Activated CD8-positive, alpha-beta T cell treated with anti-CD3 and anti-CD28 coated beads, Interleukin-2, amount 10 ng/mL, durations not matched to agents 7 days and 5 days (primary cell): ENCODE measurements around the gene BCL3. TPM values are rescaled to one million over a fixed set of nuclear protein-coding genes. Genes with fewer than 3 reads are reported as not detected.

ENCODE experiments used
- ATAC-seq: fragments of 150-1000 bp; cut with Tn5 transposase; one replicate; pipeline ENCODE4 v1.10.0; 2021; ENCODE audit warnings: moderate library complexity
- CTCF ChIA-PET: fragments of 350-600 bp; sonication (Branson Sonifier 250); formaldehyde crosslinking; loops from one replicate; lab custom pipeline; 2021; ENCODE audit warnings: antibody characterized with exemption; lab: Charles Lee
- POLR2A ChIA-PET: fragments of 350-600 bp; sonication (Branson Sonifier 250); formaldehyde crosslinking; loops from one replicate; lab custom pipeline; 2021; ENCODE audit warnings: antibody characterized with exemption; lab: Charles Lee
- DNase-seq: peaks from one replicate; pipeline ENCODE4 v3.0.0-alpha.2; 2020
- H3K27ac Mint-ChIP-seq: one replicate; pipeline ENCODE4 v1.8.0; 2021; ENCODE audit warnings: mild to moderate bottlenecking, mixed read lengths
- H3K27me3 Mint-ChIP-seq: one replicate; pipeline ENCODE4 v1.8.0; 2021; ENCODE audit warnings: low read depth, mixed read lengths
- H3K36me3 Mint-ChIP-seq: one replicate; pipeline ENCODE4 v1.8.0; 2021; ENCODE audit warnings: low read depth, mixed read lengths
- H3K4me1 Mint-ChIP-seq: one replicate; pipeline ENCODE4 v1.8.0; 2021; ENCODE audit warnings: low read depth, mixed read lengths
- H3K4me3 Mint-ChIP-seq: one replicate; pipeline ENCODE4 v1.8.0; 2021; ENCODE audit warnings: mild to moderate bottlenecking, mixed read lengths
- H3K9me3 Mint-ChIP-seq: one replicate; pipeline ENCODE4 v1.8.0; 2022; ENCODE audit warnings: mixed read lengths; ENCODE audit not compliant: insufficient read depth
- total RNA-seq, 2 experiments: library from RNA; stranded (reverse); gene quantifications; one replicate each; pipeline ENCODE4 v1.2.3, GENCODE V29; 2021

Gene BCL3
- total RNA-seq, 2 experiments from 2014 or later = 22.4 to 25.1 TPM

GRCh38 chr19:44722131-44723121, 26.1 kb upstream of the BCL3 start:
- no peaks in the 10 kb centered on the region for H3K9me3 Mint-ChIP-seq
- H3K4me1 Mint-ChIP-seq = peaks cover 43% of the 10 kb centered on the region
- peaks cover 8% of the 10 kb centered on the region for H3K27me3 Mint-ChIP-seq
- ChIA-PET CTCF (interaction anchor here (0.5 to 7.3 kb wide), 19 partner anchors 7 to 456 kb away, joined by 3 to 455 read pairs (median 6); partner anchors contain the start of genes BLOC1S3, CBLC, NECTIN2 and TRAPPC6A), POLR2A (interaction anchor here (1.3 to 4.5 kb wide), 2 partner anchors 46 to 49 kb away, joined by 4 to 28 read pairs; no protein-coding TSS in a partner anchor)
- peak overlapping the region; percentile 60 for H3K27ac Mint-ChIP-seq
- H3K36me3 Mint-ChIP-seq = no peaks in the 10 kb centered on the region
- ATAC-seq (no peak), DNase-seq (peak; percentile 48)
- peak overlapping the region; percentile 13 for H3K4me3 Mint-ChIP-seq

- CTCF ChIA-PET = interaction anchor here (0.6 to 7.3 kb wide), 44 partner anchors 9 to 455 kb away, joined by 3 to 455 read pairs (median 5); partner anchors contain the start of genes BCL3, BLOC1S3, CBLC and CEACAM19
- H3K27me3 Mint-ChIP-seq = peaks cover 6% of the 10 kb centered on the region
- H3K9me3 Mint-ChIP-seq = no peaks in the 10 kb centered on the region
- H3K4me3 Mint-ChIP-seq = peak overlapping the region; percentile 20
- POLR2A ChIA-PET = interaction anchor here (1.0 to 4.5 kb wide), 4 partner anchors 26 to 48 kb away, joined by 4 to 28 read pairs (median 8); partner anchors contain the start of gene BCL3
- no peak overlapping the region for H3K27ac Mint-ChIP-seq
- H3K4me1 Mint-ChIP-seq = peaks cover 50% of the 10 kb centered on the region
- DNase-seq (no peak), ATAC-seq (peak; percentile 67)
- H3K36me3 Mint-ChIP-seq = no peaks in the 10 kb centered on the region
Measured at GRCh38 chr19:44723299-44723951, 25.1 kb upstream of the BCL3 start.

GRCh38 chr19:44723952-44724319, 24.6 kb upstream of the BCL3 start:
- Mint-ChIP-seq H3K4me3 (no peak overlapping the region), H3K4me1 (peaks cover 50% of the 10 kb centered on the region), H3K36me3 (no peaks in the 10 kb centered on the region), H3K9me3 (no peaks in the 10 kb centered on the region), H3K27me3 (peaks cover 3% of the 10 kb centered on the region), H3K27ac (no peak overlapping the region)
- DNase-seq = peak; percentile 83
- POLR2A ChIA-PET = interaction anchor here (0.6 to 4.5 kb wide), 5 partner anchors 24 to 47 kb away, joined by 3 to 28 read pairs (median 7); partner anchors contain the start of gene BCL3
- CTCF ChIA-PET = interaction anchor here (0.6 to 7.3 kb wide), 44 partner anchors 9 to 455 kb away, joined by 3 to 455 read pairs (median 5); partner anchors contain the start of genes BCL3, BLOC1S3, CBLC and CEACAM19
- peak; percentile 94 for ATAC-seq

DNA sequence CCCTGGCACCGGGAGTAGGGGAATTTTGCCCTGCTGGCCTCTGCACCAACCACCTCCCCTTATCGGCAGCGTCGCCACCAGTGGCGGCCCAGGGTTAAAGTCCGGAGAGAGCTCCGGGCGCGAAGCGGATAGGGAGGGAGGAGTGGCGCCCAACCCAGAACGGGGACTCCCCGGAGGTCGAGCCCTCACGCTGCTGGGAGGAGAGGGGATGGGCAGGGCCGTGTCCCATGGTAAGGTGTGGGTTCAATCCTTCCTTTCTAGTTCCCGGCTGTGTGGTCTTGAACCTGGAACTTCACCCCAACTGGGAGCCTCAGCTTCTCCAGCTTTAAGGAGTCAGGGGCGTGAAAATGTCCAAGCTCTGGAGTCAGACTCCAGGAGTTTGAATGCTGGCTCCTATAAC, 23.3 kb upstream of the BCL3 start:
- Mint-ChIP-seq H3K36me3 (no peaks in the 10 kb centered on the region), H3K4me1 (peaks cover 50% of the 10 kb centered on the region), H3K27me3 (no peaks in the 10 kb centered on the region), H3K9me3 (no peaks in the 10 kb centered on the region), H3K4me3 (no peak overlapping the region), H3K27ac (no peak overlapping the region)
- POLR2A ChIA-PET = interaction anchor here (0.6 to 4.5 kb wide), 3 partner anchors 28 to 46 kb away, joined by 3 to 28 read pairs (median 3); no protein-coding TSS in a partner anchor
- DNase-seq (no peak), ATAC-seq (no peak)
- CTCF ChIA-PET = interaction anchor here (1.4 to 7.3 kb wide), 8 partner anchors 11 to 70 kb away, joined by 4 to 455 read pairs (median 20); partner anchors contain the start of gene CBLC

DNA sequence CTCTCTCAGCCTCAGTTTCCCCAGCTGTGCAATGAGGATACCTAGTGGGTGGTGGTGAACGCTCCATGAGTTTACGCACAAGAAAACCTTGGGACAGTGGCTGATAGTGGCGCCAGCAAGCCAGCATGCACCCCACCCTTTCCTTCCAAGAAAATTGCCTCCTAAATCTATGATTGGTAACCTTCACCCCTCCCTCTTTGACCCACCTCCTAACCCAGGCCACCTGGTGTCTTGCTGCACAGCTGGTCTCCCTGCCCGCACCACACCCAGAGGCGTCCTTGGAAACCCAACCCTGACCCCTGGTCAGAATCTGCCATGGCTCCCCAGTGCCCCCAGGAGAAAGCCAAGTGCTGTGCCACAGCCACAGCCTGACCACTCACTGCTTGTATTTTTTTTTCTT, 22.8 kb upstream of the BCL3 start:
- H3K36me3 Mint-ChIP-seq = no peaks in the 10 kb centered on the region
- peaks cover 50% of the 10 kb centered on the region for H3K4me1 Mint-ChIP-seq
- ChIA-PET POLR2A (interaction anchor here (0.6 to 4.5 kb wide), 2 partner anchors 28 to 45 kb away, joined by 3 to 28 read pairs; no protein-coding TSS in a partner anchor), CTCF (interaction anchor here (1.4 to 7.3 kb wide), 4 partner anchors 12 to 58 kb away, joined by 4 to 455 read pairs (median 54); partner anchors contain the start of gene CBLC)
- H3K4me3 Mint-ChIP-seq = no peak overlapping the region
- H3K27me3 Mint-ChIP-seq = no peaks in the 10 kb centered on the region
- ATAC-seq (no peak), DNase-seq (no peak)
- no peaks in the 10 kb centered on the region for H3K9me3 Mint-ChIP-seq
- H3K27ac Mint-ChIP-seq = no peak overlapping the region

- H3K27me3 Mint-ChIP-seq = no peaks in the 10 kb centered on the region
- ATAC-seq = no peak
- no peaks in the 10 kb centered on the region for H3K36me3 Mint-ChIP-seq
- H3K9me3 Mint-ChIP-seq = no peaks in the 10 kb centered on the region
- ChIA-PET CTCF (interaction anchor here (1.4 to 7.3 kb wide), 3 partner anchors 29 to 58 kb away, joined by 4 to 455 read pairs (median 79); partner anchors contain the start of gene CBLC), POLR2A (no interaction called here)
- H3K4me3 Mint-ChIP-seq = no peak overlapping the region
- no peak for DNase-seq
- no peak overlapping the region for H3K27ac Mint-ChIP-seq
- H3K4me1 Mint-ChIP-seq = peaks cover 47% of the 10 kb centered on the region
Measured at GRCh38 chr19:44726465-44726864, 22.0 kb upstream of the BCL3 start.

- Mint-ChIP-seq H3K9me3 (no peaks in the 10 kb centered on the region), H3K27me3 (no peaks in the 10 kb centered on the region), H3K27ac (no peak overlapping the region), H3K4me1 (peaks cover 30% of the 10 kb centered on the region), H3K36me3 (no peaks in the 10 kb centered on the region), H3K4me3 (no peak overlapping the region)
- POLR2A ChIA-PET = no interaction called here
- ATAC-seq (no peak), DNase-seq (no peak)
- CTCF ChIA-PET = interaction anchor here (1.0 to 3.0 kb wide), 5 partner anchors 39 to 118 kb away, joined by 3 to 32 read pairs (median 3); partner anchors contain the start of gene NECTIN2
Measured at GRCh38 chr19:44728178-44728577, 20.3 kb upstream of the BCL3 start.

GRCh38 chr19:44729516-44730033, 18.9 kb upstream of the BCL3 start:
- Mint-ChIP-seq H3K4me3 (no peak overlapping the region), H3K4me1 (peaks cover 16% of the 10 kb centered on the region), H3K36me3 (no peaks in the 10 kb centered on the region), H3K9me3 (no peaks in the 10 kb centered on the region), H3K27me3 (peaks cover 1% of the 10 kb centered on the region), H3K27ac (no peak overlapping the region)
- no peak for DNase-seq
- no peak for ATAC-seq
- ChIA-PET CTCF (interaction anchor here (0.7 to 3.0 kb wide), 2 partner anchors 8 to 41 kb away, joined by 3 to 32 read pairs; no protein-coding TSS in a partner anchor), POLR2A (interaction anchor here (1.2 kb wide), 1 partner anchor 41 kb away, joined by 7 read pairs; no protein-coding TSS in a partner anchor)

DNA sequence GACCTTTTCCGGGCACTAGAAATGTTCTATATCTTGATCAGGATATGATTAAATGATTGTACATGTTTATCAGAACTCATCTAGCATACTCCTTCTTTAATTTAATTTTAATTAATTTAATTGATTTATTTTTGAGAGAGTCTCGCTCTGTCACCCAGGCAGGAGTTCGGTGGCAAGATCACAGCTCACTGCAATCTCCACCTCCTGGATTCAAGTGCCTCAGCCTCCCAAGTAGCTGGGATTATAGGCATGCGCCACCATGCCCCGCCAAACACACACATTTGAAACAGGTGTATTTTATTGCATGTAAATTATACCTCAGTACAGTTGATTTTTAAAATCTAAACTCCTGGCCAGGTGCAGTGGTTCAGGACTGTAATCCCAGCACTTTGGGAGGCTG, 17.4 kb upstream of the BCL3 start:
- Mint-ChIP-seq H3K27ac (no peak overlapping the region), H3K4me1 (peaks cover 9% of the 10 kb centered on the region), H3K9me3 (no peaks in the 10 kb centered on the region), H3K4me3 (no peak overlapping the region), H3K27me3 (peaks cover 7% of the 10 kb centered on the region), H3K36me3 (no peaks in the 10 kb centered on the region)
- ChIA-PET CTCF (interaction anchor here (2.9 to 4.2 kb wide), 2 partner anchors 8 to 40 kb away, joined by 18 read pairs; no protein-coding TSS in a partner anchor), POLR2A (no interaction called here)
- ATAC-seq (no peak), DNase-seq (no peak)

DNA sequence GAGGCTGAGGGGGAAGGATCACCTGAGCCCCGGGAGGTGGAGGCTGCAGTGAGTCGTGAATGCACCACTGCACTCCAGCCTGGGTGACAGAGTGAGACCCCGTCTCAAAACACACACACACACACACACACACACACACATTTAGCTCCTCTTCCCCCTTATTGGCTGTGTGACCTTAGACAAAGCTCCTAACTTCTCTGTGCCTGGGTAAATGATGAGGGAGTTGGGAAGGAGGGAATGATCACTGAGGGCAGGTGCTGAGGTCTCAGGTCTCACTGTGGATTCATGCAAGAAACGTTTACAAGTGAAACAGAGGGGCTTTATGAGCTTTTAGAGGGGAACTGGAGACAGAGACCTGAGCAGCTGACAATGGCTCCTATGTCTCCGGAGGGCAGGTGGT, 16.9 kb upstream of the BCL3 start:
- Mint-ChIP-seq H3K36me3 (no peaks in the 10 kb centered on the region), H3K9me3 (no peaks in the 10 kb centered on the region), H3K27ac (no peak overlapping the region), H3K4me1 (peaks cover 7% of the 10 kb centered on the region), H3K4me3 (no peak overlapping the region), H3K27me3 (peaks cover 7% of the 10 kb centered on the region)
- ATAC-seq (no peak), DNase-seq (no peak)
- ChIA-PET POLR2A (no interaction called here), CTCF (interaction anchor here (2.9 to 4.2 kb wide), 2 partner anchors 9 to 39 kb away, joined by 18 read pairs; no protein-coding TSS in a partner anchor)
